ENCODE measurements around the gene NTSR2.
A peak's percentile ranks its signal among the peaks of the same experiment; 100 is the strongest.

DNA sequence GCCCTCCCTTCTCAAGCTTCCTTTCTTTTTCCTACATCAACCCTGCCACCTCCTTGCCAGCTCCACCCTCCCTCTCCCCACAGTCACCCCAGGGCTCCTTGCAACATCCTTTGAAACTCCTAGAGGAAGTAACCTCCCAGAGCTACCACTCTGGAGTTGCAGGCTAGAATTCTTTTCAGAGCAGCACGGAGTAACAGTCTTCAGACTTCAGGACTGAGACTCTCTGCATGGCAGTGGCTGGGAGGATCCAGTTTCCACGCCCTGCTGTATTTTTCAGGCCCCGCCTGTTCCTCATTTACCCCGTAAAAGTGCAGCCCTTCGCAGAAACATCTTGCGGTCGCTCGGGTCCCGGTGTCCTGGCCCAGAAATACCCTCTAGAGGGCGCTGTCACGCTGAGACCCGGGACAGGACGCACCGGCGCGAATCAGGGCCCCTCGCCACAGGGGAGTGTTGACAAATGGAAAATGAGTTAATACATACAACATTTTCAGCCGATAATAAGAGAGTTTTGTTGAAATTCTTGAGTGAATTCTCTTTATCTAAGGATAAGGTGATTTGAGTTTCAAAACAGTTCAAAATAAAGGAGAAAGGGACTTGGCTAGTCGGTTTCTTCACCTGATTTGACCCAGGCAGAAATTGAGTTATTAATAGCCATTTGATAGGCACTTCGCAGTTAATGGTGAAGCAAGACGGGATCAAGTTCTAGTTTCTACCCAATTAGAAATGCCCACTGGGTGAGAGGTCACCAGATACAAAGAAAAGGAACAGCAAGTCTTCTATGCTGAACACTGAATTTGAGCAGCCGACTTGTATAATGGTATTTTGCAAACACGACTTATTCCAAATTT lies 18.5 kb upstream of the NTSR2 start:
- TF ChIP-seq, protein P1, sequence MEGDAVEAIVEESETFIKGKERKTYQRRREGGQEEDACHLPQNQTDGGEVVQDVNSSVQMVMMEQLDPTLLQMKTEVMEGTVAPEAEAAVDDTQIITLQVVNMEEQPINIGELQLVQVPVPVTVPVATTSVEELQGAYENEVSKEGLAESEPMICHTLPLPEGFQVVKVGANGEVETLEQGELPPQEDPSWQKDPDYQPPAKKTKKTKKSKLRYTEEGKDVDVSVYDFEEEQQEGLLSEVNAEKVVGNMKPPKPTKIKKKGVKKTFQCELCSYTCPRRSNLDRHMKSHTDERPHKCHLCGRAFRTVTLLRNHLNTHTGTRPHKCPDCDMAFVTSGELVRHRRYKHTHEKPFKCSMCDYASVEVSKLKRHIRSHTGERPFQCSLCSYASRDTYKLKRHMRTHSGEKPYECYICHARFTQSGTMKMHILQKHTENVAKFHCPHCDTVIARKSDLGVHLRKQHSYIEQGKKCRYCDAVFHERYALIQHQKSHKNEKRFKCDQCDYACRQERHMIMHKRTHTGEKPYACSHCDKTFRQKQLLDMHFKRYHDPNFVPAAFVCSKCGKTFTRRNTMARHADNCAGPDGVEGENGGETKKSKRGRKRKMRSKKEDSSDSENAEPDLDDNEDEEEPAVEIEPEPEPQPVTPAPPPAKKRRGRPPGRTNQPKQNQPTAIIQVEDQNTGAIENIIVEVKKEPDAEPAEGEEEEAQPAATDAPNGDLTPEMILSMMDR (conservative IDR thresholded peaks at IDR 0.05; ENCODE audit: low read depth in 2 of 2): peak; percentile 94 to 98
- TF ChIP-seq POLR2AphosphoS5 (IDR thresholded peaks at IDR 0.05; ENCODE audit: low read depth): no peak
- TF ChIP-seq ZNF114 (CRISPR knock-in tag; IDR thresholded peaks at IDR 0.05): no peak
